H1 (cell line): ENCODE results near the gene SCN10A. TPM values are rescaled to one million over a fixed set of nuclear protein-coding genes. Genes with fewer than 3 reads are reported as not detected.

Source experiments
- CTCF ChIA-PET: fragments of 300-600 bp; sonication (Branson Sonifier 250); formaldehyde crosslinking; loops from one replicate; lab custom pipeline; 2021; ENCODE audit not compliant: partially characterized antibody; lab: Charles Lee
- POLR2A ChIA-PET: fragments of 300-600 bp; sonication (Branson Sonifier 250); formaldehyde crosslinking; loops from one replicate; lab custom pipeline; 2021; ENCODE audit warnings: inconsistent platforms; ENCODE audit not compliant: partially characterized antibody; lab: Charles Lee
- DNase-seq, 2 experiments: peaks; one replicate each; pipeline versions ENCODE4 v3.0.0 to v3.0.0-alpha.2; 2010 to 2022; ENCODE audit warnings: low spot score in 2 of 2, low read depth in 1 of 2, mixed read lengths in 1 of 2
- FAIRE-seq: peaks from 2 replicates; lab custom pipeline; 2011; peaks lifted over from hg19 to GRCh38; lab: Jason Lieb, UNC
- H2AFZ ChIP-seq: 2 replicates; pipeline ENCODE4 v1.8.1; 2012; ENCODE audit warnings: low read length, inconsistent platforms
- H2AK5ac ChIP-seq: 2 replicates; pipeline ENCODE4 v1.6.1; 2013; ENCODE audit warnings: low read depth, low read length
- H2BK120ac ChIP-seq: replicated peaks from 2 replicates; pipeline ENCODE3; 2013; ENCODE audit warnings: low read depth, low read length, inconsistent platforms
- H2BK12ac ChIP-seq: 2 replicates; pipeline ENCODE4 v1.6.1; 2013; ENCODE audit warnings: low read depth, low read length
- H2BK15ac ChIP-seq: 2 replicates; pipeline ENCODE4 v1.6.1; 2013; ENCODE audit warnings: low read length
- H2BK20ac ChIP-seq: 2 replicates; pipeline ENCODE4 v1.6.1; 2013; ENCODE audit warnings: low read length
- H2BK5ac ChIP-seq: 2 replicates; pipeline ENCODE4 v1.6.1; 2013; ENCODE audit warnings: low read depth, low read length
- H3K14ac ChIP-seq: 2 replicates; pipeline ENCODE4 v1.6.1; 2013; ENCODE audit warnings: inconsistent platforms; ENCODE audit not compliant: insufficient read length
- H3K18ac ChIP-seq: 2 replicates; pipeline ENCODE4 v1.6.1; 2013; ENCODE audit warnings: low read length; ENCODE audit errors: extremely low read depth
- H3K23ac ChIP-seq: 2 replicates; pipeline ENCODE4 v1.6.1; 2013; ENCODE audit warnings: inconsistent platforms; ENCODE audit not compliant: insufficient read length
- H3K23me2 ChIP-seq: 2 replicates; pipeline ENCODE4 v1.6.1; 2013; ENCODE audit warnings: low read depth, low read length
- H3K27ac ChIP-seq: 2 replicates; pipeline ENCODE4 v1.6.1; 2011; ENCODE audit warnings: low read depth, low read length, inconsistent platforms
- H3K27me3 ChIP-seq, 4 experiments: replicated peaks in 1 of 4; 1 replicate in 1 of 4; 2 replicates in 3 of 4; pipeline versions ENCODE4 v1.6.1 to v1.8.1; 2011 to 2013; ENCODE audit warnings: low read length in 3 of 4, mild to moderate bottlenecking in 3 of 4, inconsistent platforms in 2 of 4, mixed read lengths in 2 of 4, moderate library complexity in 1 of 4; ENCODE audit not compliant: control insufficient read depth in 3 of 4, insufficient read depth in 3 of 4; ENCODE audit errors: extremely low read depth in 1 of 4
- H3K36me3 ChIP-seq, 4 experiments: 2 replicates each; pipeline versions ENCODE4 v1.6.1 to v1.8.1; 2011 to 2013; ENCODE audit warnings: mild to moderate bottlenecking in 4 of 4, low read length in 3 of 4, moderate library complexity in 2 of 4, control low read depth in 1 of 4, inconsistent platforms in 1 of 4; ENCODE audit not compliant: insufficient read depth in 4 of 4, control insufficient read depth in 2 of 4
- H3K4ac ChIP-seq: replicated peaks from 2 replicates; pipeline ENCODE3; 2013; ENCODE audit warnings: low read length, low read depth, mixed read lengths, inconsistent platforms; ENCODE audit not compliant: insufficient read length
- H3K4me1 ChIP-seq, 4 experiments: replicated peaks in 1 of 4; 1 replicate in 1 of 4; 2 replicates in 3 of 4; pipeline versions ENCODE4 v1.6.1 to v1.8.1; 2011 to 2013; ENCODE audit warnings: low read length in 3 of 4, inconsistent platforms in 2 of 4, mixed read lengths in 1 of 4; ENCODE audit not compliant: insufficient read depth in 4 of 4, control insufficient read depth in 3 of 4
- H3K4me2 ChIP-seq, 2 experiments: 2 replicates each; pipeline versions ENCODE4 v1.6.1 to v1.8.1; 2011 to 2013; ENCODE audit warnings: low read depth in 2 of 2, low read length in 2 of 2, control low read depth in 1 of 2, inconsistent platforms in 1 of 2, mild to moderate bottlenecking in 1 of 2; ENCODE audit not compliant: insufficient read depth in 1 of 2
- H3K4me3 ChIP-seq, 4 experiments: fragments of 200-600, 300-600 bp in 1 of 4; sonication (generic), shearing (Covaris generic), sonication (Bioruptor Twin) in 1 of 4; 2 replicates each; pipeline versions ENCODE4 v1.5.1 to v1.8.1; 2011 to 2016; ENCODE audit warnings: low read length in 4 of 4, low read depth in 3 of 4, control low read depth in 2 of 4, inconsistent platforms in 2 of 4, mild to moderate bottlenecking in 2 of 4, mixed read lengths in 1 of 4, moderate library complexity in 1 of 4; ENCODE audit not compliant: insufficient read depth in 2 of 4; ENCODE audit errors: extremely low read depth in 1 of 4
- H3K56ac ChIP-seq: replicated peaks from 2 replicates; pipeline ENCODE3; 2013; ENCODE audit warnings: low read depth, mild to moderate bottlenecking, mixed read lengths, low read length, inconsistent platforms; ENCODE audit not compliant: insufficient read length
- H3K79me1 ChIP-seq: 2 replicates; pipeline ENCODE4 v1.6.1; 2013; ENCODE audit warnings: low read depth, low read length, control low read depth
- H3K79me2 ChIP-seq, 2 experiments: 2 replicates each; pipeline versions ENCODE4 v1.6.1 to v1.8.1; 2012 to 2013; ENCODE audit warnings: low read length in 2 of 2, mild to moderate bottlenecking in 2 of 2, inconsistent platforms in 1 of 2; ENCODE audit not compliant: insufficient read depth in 2 of 2, control insufficient read depth in 1 of 2
- H3K9ac ChIP-seq, 4 experiments: replicated peaks in 1 of 4; 1 replicate in 1 of 4; 2 replicates in 3 of 4; pipeline versions ENCODE4 v1.6.1 to v1.8.1; 2011 to 2013; ENCODE audit warnings: low read depth in 3 of 4, low read length in 3 of 4, control low read depth in 2 of 4, mild to moderate bottlenecking in 2 of 4, moderate library complexity in 2 of 4, inconsistent platforms in 1 of 4; ENCODE audit errors: extremely low read depth in 1 of 4
- H3K9me3 ChIP-seq, 2 experiments: 2 replicates each; pipeline versions ENCODE4 v1.6.1 to v1.8.1; 2012 to 2013; ENCODE audit warnings: mild to moderate bottlenecking in 2 of 2, moderate library complexity in 2 of 2, control low read depth in 1 of 2, inconsistent platforms in 1 of 2, low read depth in 1 of 2, low read length in 1 of 2, mixed read lengths in 1 of 2; ENCODE audit not compliant: insufficient read depth in 2 of 2
- H4K20me1 ChIP-seq, 2 experiments: replicated peaks in 1 of 2; 2 replicates each; pipeline versions ENCODE3 to v1.8.1; 2011 to 2013; ENCODE audit warnings: inconsistent platforms in 2 of 2, low read length in 2 of 2, mild to moderate bottlenecking in 1 of 2; ENCODE audit not compliant: insufficient read depth in 2 of 2, control insufficient read depth in 1 of 2
- H4K5ac ChIP-seq: 2 replicates; pipeline ENCODE4 v1.6.1; 2013; ENCODE audit warnings: low read length, low read depth, mixed read lengths, inconsistent platforms; ENCODE audit not compliant: insufficient read length
- H4K8ac ChIP-seq: 2 replicates; pipeline ENCODE4 v1.8.0; 2013; ENCODE audit warnings: mild to moderate bottlenecking, moderate library complexity, low read length, inconsistent platforms; ENCODE audit not compliant: insufficient read depth; ENCODE audit errors: extremely low read depth
- H4K91ac ChIP-seq: replicated peaks from 2 replicates; pipeline ENCODE3; 2013; ENCODE audit warnings: low read length, mixed read lengths, inconsistent platforms; ENCODE audit not compliant: insufficient read length
- SP1 ChIP-seq: IDR thresholded peaks from 2 replicates; pipeline ENCODE4 v1.6.1; 2011; ENCODE audit warnings: low read depth, low read length
- SP2 ChIP-seq: IDR thresholded peaks from 2 replicates; pipeline ENCODE4 v1.6.1; 2012; ENCODE audit warnings: mild to moderate bottlenecking, low read length, inconsistent platforms
- WGBS, 2 experiments: shearing (Covaris generic) in 1 of 2; methylation state at CpG; one replicate each; pipeline versions ENCODE4 v1.1.6 to v1.1.7; 2013 to 2015; ENCODE audit warnings: low lambda C conversion rate in 2 of 2, mixed read lengths in 2 of 2, inconsistent platforms in 1 of 2, low coverage in 1 of 2, missing lambda C conversion rate in 1 of 2; ENCODE audit not compliant: insufficient replicate concordance in 2 of 2, insufficient coverage in 1 of 2, insufficient read length in 1 of 2; ENCODE audit errors: extremely low coverage in 1 of 2, missing lambda C conversion rate in 1 of 2; 5-methylcytosine and 5-hydroxymethylcytosine counted together
- polyA plus RNA-seq, 7 experiments: library from polyadenylated mRNA; depleted of rRNA in 3 of 7; stranded (reverse) in 5 of 7; unstranded in 2 of 7; fragments of >200 nt in 5 of 7; fragments of 200-250 nt in 2 of 7; gene quantifications; 1 replicate in 5 of 7; 2 replicates in 1 of 7; 4 replicates in 1 of 7; pipeline versions ENCODE4 v1.2.1 to v1.2.3, GENCODE V29; 2011 to 2013; ENCODE audit warnings: missing spikeins in 2 of 7, mixed read lengths in 2 of 7
- total RNA-seq: library from RNA; stranded (reverse); fragmentation: NEBNext Ultra II Directional; extraction: Animal tissue kit (Norgen Biotek cat#: 25700); gene quantifications from 2 replicates; pipeline ENCODE4 v1.2.1, GENCODE V29; 2021

Gene SCN10A
- total and polyA plus RNA-seq, 2 of the 8 experiments (the other 6 are each of a cell fraction or from before 2014, with no cell fraction given): not detected

DNA sequence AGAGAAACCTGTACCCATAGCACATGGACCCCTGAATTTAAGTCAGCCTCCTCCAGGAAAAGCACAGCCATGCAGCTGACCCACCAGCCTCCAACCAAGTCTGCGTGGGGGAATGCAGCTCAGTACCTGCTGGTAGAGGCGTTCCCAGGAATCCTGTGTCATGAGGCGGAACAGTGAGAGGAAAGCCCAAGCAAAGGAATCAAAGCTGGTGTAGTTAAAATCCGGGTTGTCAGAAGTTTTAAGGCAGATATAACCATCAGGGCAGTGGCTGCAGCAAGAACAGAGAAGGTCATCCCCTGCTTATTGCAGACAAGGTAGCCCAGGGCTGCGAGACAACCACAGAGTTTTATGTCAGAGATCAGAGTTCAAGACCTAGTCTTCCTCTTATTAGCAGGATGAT lies 59.1 kb downstream of the SCN10A start:
- no peak for TF ChIP-seq SP1
- no peak for TF ChIP-seq SP2
- Histone ChIP-seq H2AFZ (no peak overlapping the region), H3K23ac (no peak overlapping the region), H2BK5ac (no peak overlapping the region), H3K79me2 (no peaks in the 10 kb centered on the region), H3K36me3 (no peaks in the 10 kb centered on the region), H4K91ac (no peak overlapping the region), H2BK12ac (no peak overlapping the region), H3K9me3 (peaks cover 4 to 7% of the 10 kb centered on the region in 2 experiments; a peak in 3 of 4 replicates), H3K4me1 (no peaks in the 10 kb centered on the region), H3K79me1 (no peaks in the 10 kb centered on the region), H2BK20ac (no peak overlapping the region), H3K27me3 (no peaks in the 10 kb centered on the region; a peak in 1 of 7 replicates), H2AK5ac (no peak overlapping the region), H4K5ac (no peak overlapping the region), H3K9ac (no peak overlapping the region), H3K27ac (no peak overlapping the region), H3K56ac (no peak overlapping the region), H2BK120ac (no peak overlapping the region), H3K4ac (no peak overlapping the region), H3K18ac (no peak overlapping the region), H3K4me2 (no peak overlapping the region), H3K14ac (no peak overlapping the region), H3K23me2 (no peaks in the 10 kb centered on the region), H4K20me1 (no peaks in the 10 kb centered on the region), H3K4me3 (no peak overlapping the region), H4K8ac (no peak overlapping the region), H2BK15ac (no peak overlapping the region)
- FAIRE-seq: no peak
- DNase-seq: no peak
- POLR2A ChIA-PET: no interaction called here
- CTCF ChIA-PET: interaction anchor here (0.9 to 1.8 kb wide), 6 partner anchors 14 to 243 kb away, joined by 3 to 7 read pairs (median 4); no protein-coding TSS in a partner anchor
- WGBS, 2 experiments: 93% methylated on average over 5 of the region's 5 CpGs; no CpG with 5 or more reads in 1 of the 2 experiments
